Prostate gland (tissue), 2 donors: ENCODE results near the gene BEND6. TPM values are rescaled to one million over a fixed set of nuclear protein-coding genes. Genes with fewer than 3 reads are reported as not detected.

Source experiments
- DNase-seq: peaks from one replicate; pipeline ENCODE4 v3.0.0-alpha.2; 2019; ENCODE audit warnings: low spot score
- H3K27ac ChIP-seq, 2 donors: fragments of 200-600 bp; sonication (generic); 2 replicates each; pipeline ENCODE4 v1.5.1; 2017 to 2019
- H3K27me3 ChIP-seq: fragments of 200-600 bp; sonication (generic); replicated peaks from 2 replicates; pipeline ENCODE4 v1.5.1; 2019; ENCODE audit not compliant: insufficient read depth
- H3K36me3 ChIP-seq, 2 donors: fragments of 200-600 bp; sonication (generic); 1 replicate in 1 of 2; 2 replicates in 1 of 2; pipeline versions ENCODE4 v1.5.1 to v1.8.1; 2017 to 2019
- H3K4me1 ChIP-seq: fragments of 200-600 bp; sonication (generic); replicated peaks from 2 replicates; pipeline ENCODE4 v1.5.1; 2019
- H3K4me3 ChIP-seq, 2 donors: fragments of 200-600 bp; sonication (generic); 2 replicates each; pipeline ENCODE4 v1.5.1; 2017 to 2019
- H3K9me3 ChIP-seq: fragments of 200-600 bp; sonication (generic); 2 replicates; pipeline ENCODE4 v1.5.1; 2017
- CTCF ChIP-seq, 4 experiments: fragments of 200-600 bp in 2 of 4; fragments of 450-650 bp in 2 of 4; sonication (generic) in 2 of 4; IDR thresholded peaks; 1 replicate in 3 of 4; 2 replicates in 1 of 4; pipeline ENCODE4 v1.5.1; 2016 to 2019; ENCODE audit warnings: antibody characterized with exemption in 4 of 4, mild to moderate bottlenecking in 2 of 4, moderate library complexity in 2 of 4
- POLR2A ChIP-seq: fragments of 450-650 bp; IDR thresholded peaks from one replicate; pipeline ENCODE4 v1.6.1; 2016; ENCODE audit warnings: antibody characterized with exemption, mild to moderate bottlenecking
- POLR2AphosphoS5 ChIP-seq: sonication (generic); formaldehyde crosslinking; IDR thresholded peaks from one replicate; pipeline ENCODE4 v1.6.1; 2017; ENCODE audit warnings: antibody characterized with exemption
- WGBS: methylation state at CpG from one replicate; pipeline ENCODE4 v1.1.5; 2018; 5-methylcytosine and 5-hydroxymethylcytosine counted together
- intact Hi-C: fragments of 100-400 bp; cut with DNase I; formaldehyde crosslinking; loops from one replicate; pipeline ENCODE4 v1.14.2; 2022
- total RNA-seq, 2 donors: library from RNA; depleted of rRNA; stranded (reverse); fragments of >200 nt; gene quantifications; one replicate each; pipeline ENCODE4 v1.1.0, GENCODE V29; 2016

BEND6 gene
- total RNA-seq, 2 donors from 2014 or later: 0.32 to 3.2 TPM

- no peak for DNase-seq
- Histone ChIP-seq H3K4me3 (no peak overlapping the region), H3K27ac (no peak overlapping the region), H3K9me3 (no peaks in the 10 kb centered on the region), H3K4me1 (no peaks in the 10 kb centered on the region), H3K27me3 (no peaks in the 10 kb centered on the region), H3K36me3 (no peaks in the 10 kb centered on the region)
- TF ChIP-seq POLR2A (no peak), POLR2AphosphoS5 (no peak), CTCF (IDR thresholded peaks at IDR 0.05) (no peak)
- 97% methylated on average over 3 of the region's 3 CpGs for WGBS
- intact Hi-C loops: loop anchor here (5.0 to 10.0 kb wide), 2 partner anchors 216 to 359 kb away; partner anchors contain the start of genes BAG2 and PRIM2
These were observed 3.6 kb downstream of the BEND6 start for GRCh38 chr6:56958481-56958880.

GRCh38 chr6:56959094-56959493, 4.2 kb downstream of the BEND6 start:
- Histone ChIP-seq H3K4me3 (no peak overlapping the region), H3K9me3 (no peaks in the 10 kb centered on the region), H3K27me3 (no peaks in the 10 kb centered on the region), H3K4me1 (no peaks in the 10 kb centered on the region), H3K27ac (no peak overlapping the region), H3K36me3 (no peaks in the 10 kb centered on the region)
- DNase-seq: no peak
- intact Hi-C loops: loop anchor here (5.0 to 10.0 kb wide), 2 partner anchors 216 to 358 kb away; partner anchors contain the start of genes BAG2 and PRIM2
- no peak for TF ChIP-seq POLR2AphosphoS5

GRCh38 chr6:56959938-56960337, 5.0 kb downstream of the BEND6 start:
- intact Hi-C loops: loop anchor here (5.0 to 10.0 kb wide), 2 partner anchors 215 to 357 kb away; partner anchors contain the start of genes BAG2 and PRIM2
- WGBS: 91% methylated on average over 4 of the region's 4 CpGs

GRCh38 chr6:56961151-56961550, 6.2 kb downstream of the BEND6 start:
- H3K4me3 ChIP-seq: no peak overlapping the region
- 63% methylated on average over 2 of the region's 2 CpGs for WGBS
- no peak overlapping the region for H3K27ac ChIP-seq
- intact Hi-C loops: no loop called here
- H3K4me1 ChIP-seq: no peaks in the 10 kb centered on the region
- TF ChIP-seq CTCF (IDR thresholded peaks at IDR 0.05) (no peak), POLR2A (no peak), POLR2AphosphoS5 (no peak)
- no peaks in the 10 kb centered on the region for H3K27me3 ChIP-seq
- no peak for DNase-seq
- no peaks in the 10 kb centered on the region for H3K9me3 ChIP-seq
- H3K36me3 ChIP-seq: no peaks in the 10 kb centered on the region

More at GRCh38 chr6:56959938-56960337, 5.0 kb downstream of the BEND6 start:
- no peaks in the 10 kb centered on the region for H3K9me3 ChIP-seq
- H3K27ac ChIP-seq: no peak overlapping the region
- H3K36me3 ChIP-seq: no peaks in the 10 kb centered on the region
- H3K4me3 ChIP-seq: no peak overlapping the region
- no peak for DNase-seq
- no peak for TF ChIP-seq POLR2AphosphoS5
- no peak for TF ChIP-seq CTCF (IDR thresholded peaks at IDR 0.05)
- no peak for TF ChIP-seq POLR2A
- H3K27me3 ChIP-seq: no peaks in the 10 kb centered on the region
- no peaks in the 10 kb centered on the region for H3K4me1 ChIP-seq

GRCh38 chr6:56962441-56962840, 7.5 kb downstream of the BEND6 start:
- no peak for DNase-seq
- H3K4me1 ChIP-seq: no peaks in the 10 kb centered on the region
- WGBS: 95% methylated on average over 2 of the region's 2 CpGs
- no peak for TF ChIP-seq POLR2AphosphoS5
- TF ChIP-seq CTCF (IDR thresholded peaks at IDR 0.05): no peak
- no peak for TF ChIP-seq POLR2A
- H3K27ac ChIP-seq: no peak overlapping the region
- no peaks in the 10 kb centered on the region for H3K36me3 ChIP-seq
- no peaks in the 10 kb centered on the region for H3K9me3 ChIP-seq
- intact Hi-C loops: no loop called here
- H3K27me3 ChIP-seq: no peaks in the 10 kb centered on the region
- H3K4me3 ChIP-seq: no peak overlapping the region
